Posterior vena cava (tissue), 2 donors: ENCODE data around the gene NPTX1. TPM values are rescaled to one million over a fixed set of nuclear protein-coding genes. Genes with fewer than 3 reads are reported as not detected.

Source experiments
- DNase-seq: peaks from one replicate; pipeline ENCODE4 v3.0.0-alpha.2; 2020; ENCODE audit warnings: low spot score
- intact Hi-C, 2 donors: fragments of 100-400 bp; cut with DNase I; formaldehyde crosslinking; loops; one replicate each; pipeline versions ENCODE4 v1.14.1 to v1.14.2; 2022 to 2023
- microRNA-seq, 2 donors: library from miRNA; unstranded; fragments of <30 nt; microRNA quantifications; one replicate each; pipeline ENCODE4 v1.2.0, GENCODE V29; 2020 to 2021; ENCODE audit warnings: borderline microRNAs expressed in 2 of 2
- total RNA-seq, 2 donors: library from RNA; stranded (reverse); fragmentation: NEBNext Ultra II Directional; extraction: Animal tissue kit (Norgen Biotek cat#: 25700); gene quantifications; one replicate each; pipeline ENCODE4 v1.2.1, GENCODE V29; 2021
- donor health status: DM: yes; HTN: yes; CAD: no.
- donor health status: DM: yes; HTN: yes; CAD: no.

The NPTX1 gene
- total RNA-seq, 2 donors from 2014 or later, result 0.14 to 0.37 TPM

DNA sequence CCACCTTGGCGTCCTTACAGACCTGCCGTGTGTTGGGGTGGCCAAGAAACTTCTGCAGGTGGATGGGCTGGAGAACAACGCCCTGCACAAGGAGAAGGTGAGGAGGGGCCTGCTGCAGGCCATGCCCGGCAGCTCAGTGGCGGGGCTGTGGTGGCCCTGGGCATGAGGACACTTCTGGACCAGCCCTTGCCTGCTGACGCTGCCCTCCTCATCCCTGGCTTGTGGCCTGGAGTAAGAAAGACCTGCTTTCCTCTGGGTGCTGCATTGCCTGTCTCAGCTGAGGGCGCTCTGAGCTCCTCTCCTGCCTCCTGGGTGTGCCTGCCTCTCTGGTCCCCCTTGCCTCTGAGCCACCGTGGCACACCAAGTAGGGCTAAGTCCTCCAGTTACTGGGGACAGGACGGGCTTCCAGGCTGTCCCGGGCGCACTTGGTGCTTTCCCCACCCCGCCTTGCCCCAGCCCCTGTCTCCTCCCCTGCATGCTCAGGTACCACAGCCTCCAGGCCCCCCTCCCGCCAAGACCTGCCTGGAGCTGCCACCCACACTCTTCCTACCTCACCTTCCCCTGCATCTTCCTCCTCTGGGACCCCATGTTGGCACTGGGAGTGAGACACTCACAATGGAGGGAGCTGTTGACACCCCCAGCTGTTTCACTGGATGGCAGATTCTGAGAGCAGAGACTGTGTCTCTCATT, 52.7 kb downstream of the NPTX1 start:
- intact Hi-C loops, result loop anchor here in 1 of 2 donors (10.0 kb wide), 1 partner anchor 681 kb away; no protein-coding TSS in a partner anchor
- DNase-seq, result peak; percentile 59

DNA sequence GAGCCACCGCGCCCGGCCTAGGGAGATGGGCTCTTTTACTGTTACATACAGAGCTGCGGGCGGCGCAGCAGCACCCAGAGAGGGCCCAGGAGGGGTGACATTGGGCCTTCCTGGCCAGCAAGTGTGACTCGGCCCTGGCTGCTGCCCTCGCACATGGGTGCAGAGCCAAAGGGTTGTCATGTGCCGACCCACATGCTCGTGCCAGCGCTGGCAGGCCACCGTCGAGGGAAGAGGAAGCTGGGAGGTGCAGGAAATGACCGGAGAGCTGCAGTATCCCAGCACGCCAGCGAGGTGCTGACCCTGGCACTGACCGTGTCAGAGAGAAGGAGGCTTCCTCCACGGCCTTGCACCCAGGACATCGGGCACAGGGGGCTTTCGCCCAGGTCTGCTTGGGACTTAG, 53.4 kb downstream of the NPTX1 start:
- intact Hi-C loops, result loop anchor here in 1 of 2 donors (10.0 kb wide), 1 partner anchor 682 kb away; no protein-coding TSS in a partner anchor
- peak; percentile 87 for DNase-seq

DNA sequence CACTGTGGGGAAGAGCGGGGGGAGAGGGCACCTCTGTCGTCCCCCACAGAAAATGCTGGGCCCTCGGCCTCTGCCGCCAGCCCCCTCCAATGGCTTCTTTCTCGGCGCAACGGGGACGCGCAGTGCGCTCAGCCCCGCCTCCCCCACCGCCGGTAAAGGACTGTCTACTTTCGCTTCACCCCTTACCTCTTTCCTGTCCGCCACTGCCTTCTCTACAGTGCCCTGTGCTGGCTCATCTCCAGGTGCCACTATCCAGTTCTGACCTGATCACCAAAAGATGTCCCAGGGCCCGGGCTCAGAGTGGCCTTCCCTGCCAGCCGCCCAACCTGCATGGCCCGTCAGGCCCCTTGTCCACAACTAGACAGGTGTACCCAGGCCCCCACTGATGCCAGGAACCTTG, 54.1 kb downstream of the NPTX1 start:
- peak; percentile 71 for DNase-seq

DNA sequence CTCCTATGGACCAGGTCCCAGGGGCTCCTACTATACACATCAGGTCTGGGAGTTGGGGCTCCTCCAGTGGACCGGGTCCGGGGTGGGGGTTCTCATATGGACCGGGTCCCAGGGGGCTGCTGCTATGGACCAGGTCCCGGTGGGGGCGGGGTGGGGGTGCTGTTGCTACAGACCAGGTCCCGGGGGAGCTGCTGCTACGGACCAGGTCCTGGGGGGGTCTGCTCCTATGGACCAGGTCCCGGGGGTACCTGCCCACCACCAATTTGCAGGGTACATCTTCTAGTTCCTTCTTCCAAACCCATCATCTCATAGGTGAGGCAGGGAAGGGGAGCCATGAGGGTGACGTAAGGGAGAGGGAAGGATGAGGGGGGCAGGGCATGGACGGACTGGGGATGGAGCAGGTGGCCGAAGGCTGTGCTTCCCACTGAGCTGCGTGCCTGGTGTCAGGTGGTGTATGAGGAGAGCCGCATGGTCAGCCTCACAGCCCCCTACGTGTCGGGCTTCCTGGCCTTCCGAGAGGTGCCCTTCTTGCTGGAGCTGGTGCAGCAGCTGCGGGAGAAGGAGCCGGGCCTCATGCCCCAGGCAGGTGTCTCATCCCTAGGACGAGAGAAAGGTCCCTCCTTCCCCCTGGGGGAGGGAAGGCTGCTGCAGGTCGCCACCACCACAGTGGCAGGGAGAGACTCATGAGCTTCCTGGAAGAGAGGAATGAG, 54.9 kb downstream of the NPTX1 start:
- intact Hi-C loops, result loop anchor here in 1 of 2 donors (10.0 kb wide), 1 partner anchor 683 kb away; no protein-coding TSS in a partner anchor
- DNase-seq, result peak; percentile 76

More for the DNA sequence above, 54.1 kb downstream of the NPTX1 start:
- intact Hi-C loops, result loop anchor here in 1 of 2 donors (10.0 kb wide), 1 partner anchor 683 kb away; no protein-coding TSS in a partner anchor

DNA sequence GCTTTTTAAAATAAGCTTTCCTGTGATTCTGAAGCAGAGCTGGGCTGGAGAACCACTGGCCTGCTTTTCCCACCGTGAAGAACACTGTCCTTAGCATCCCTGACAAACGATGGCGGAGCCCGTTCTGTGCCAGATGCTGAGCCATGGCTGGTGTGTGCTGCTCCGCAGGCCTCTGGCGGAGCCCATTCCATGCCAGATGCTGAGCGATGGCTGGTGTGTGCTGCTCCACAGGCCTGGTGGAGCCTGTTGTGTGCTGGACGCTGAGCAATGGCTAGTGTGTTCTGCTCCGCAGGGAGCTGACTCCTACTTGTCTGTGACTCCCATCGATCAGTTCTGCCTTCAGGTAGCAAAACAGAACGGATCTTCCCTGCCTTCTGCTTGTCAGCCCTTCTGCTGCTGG, 57.2 kb downstream of the NPTX1 start:
- intact Hi-C loops, result no loop called here
- peak; percentile 73 for DNase-seq

DNA sequence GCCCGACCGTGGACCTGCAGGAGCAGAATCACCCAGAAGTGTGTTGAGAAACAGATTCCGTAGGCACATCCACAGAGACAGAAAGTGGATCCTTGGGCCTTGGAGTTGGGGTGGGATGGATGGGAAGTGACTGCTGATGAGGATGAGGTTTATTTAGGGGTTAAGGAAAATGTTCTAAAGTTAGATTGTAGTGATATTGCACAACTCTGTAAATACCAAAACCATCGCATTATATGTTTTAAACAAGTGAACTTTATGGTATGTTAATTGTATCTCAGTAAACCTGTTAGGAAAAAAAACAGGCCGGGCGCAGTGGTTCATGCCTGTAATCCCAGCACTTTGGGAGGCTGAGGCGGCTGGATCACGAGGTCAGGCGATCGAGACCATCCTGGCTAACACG, 57.8 kb downstream of the NPTX1 start:
- DNase-seq, result peak; percentile 0
- intact Hi-C loops, result no loop called here

Small RNA genes lying within 50 kb of the gene (microRNA-seq; reads per million reads assigned to microRNA genes)
- 0 reads per million in 2 donors for gene MIR4730

Other genes with a start within 250 kb of the NPTX1 start
- gene RNF213, start 215.8 kb downstream of the NPTX1 start, total RNA-seq, result 10 to 100 TPM; 98.8 to 99.3 TPM
- 10 to 100 TPM; 14.1 to 15.5 TPM for gene ENDOV, start 61.4 kb downstream of the NPTX1 start, total RNA-seq
- gene RPTOR, start 68.2 kb upstream of the NPTX1 start, total RNA-seq, result 10 to 100 TPM; 30.1 to 44.1 TPM